EL (cell line): Measurements from ENCODE around the gene P2RY6.

Experiments used
- DNase-seq: peaks from one replicate; pipeline ENCODE4 v3.0.0-alpha.2; 2016

P2RY6 gene

GRCh38 chr11:73340164-73340563, 68.0 kb downstream of the P2RY6 start:
- DNase-seq = no peak

- no peak for DNase-seq
Observed at GRCh38 chr11:73342633-73343032, 70.5 kb downstream of the P2RY6 start.

- DNase-seq = no peak
Observed at GRCh38 chr11:73343076-73343873, 71.1 kb downstream of the P2RY6 start.

GRCh38 chr11:73344191-73344607, 72.1 kb downstream of the P2RY6 start:
- no peak for DNase-seq

- no peak for DNase-seq
Observed at GRCh38 chr11:73345481-73346160, 73.5 kb downstream of the P2RY6 start.

- no peak for DNase-seq
Observed at GRCh38 chr11:73346186-73346935, 74.2 kb downstream of the P2RY6 start.

- no peak for DNase-seq
Observed at GRCh38 chr11:73347067-73347466, 74.9 kb downstream of the P2RY6 start.
